HG02763 (cell line): ENCODE measurements around the gene PRRC2A.

Experiments used
- ATAC-seq: cut with Tn5 transposase; IDR thresholded peaks from one replicate; pipeline ENCODE4 v1.9.1; 2021; ENCODE audit warnings: mild to moderate bottlenecking, moderate library complexity; ENCODE audit not compliant: unreplicated experiment

PRRC2A gene

GRCh38 chr6:31620586-31621319 lies at the start of gene PRRC2A:
TSS of gene PRRC2A (plus strand) at chr6:31620715. CDS start at chr6:31622790, 2,075 bp downstream.
- ATAC-seq: peak; percentile 52

- ATAC-seq: peak; percentile 41
Observed at GRCh38 chr6:31572041-31572911, 48.2 kb upstream of the PRRC2A start, which contains the start of gene LTA. TSS of gene LTA (plus strand) at chr6:31572289. CDS start at chr6:31572743, 454 bp downstream.

GRCh38 chr6:31573239-31574105 lies 47.0 kb upstream of the PRRC2A start:
- no peak for ATAC-seq

GRCh38 chr6:31574106-31575061 lies 46.1 kb upstream of the PRRC2A start:
- no peak for ATAC-seq

GRCh38 chr6:31575335-31575901 lies 45.1 kb upstream of the PRRC2A start, which contains the start of gene TNF:
TSS of gene TNF (plus strand) at chr6:31575565. CDS start at chr6:31575742, 177 bp downstream.
- no peak for ATAC-seq

- no peak for ATAC-seq
Observed at GRCh38 chr6:31575952-31576685, 44.4 kb upstream of the PRRC2A start.

- ATAC-seq: no peak
Observed at GRCh38 chr6:31576897-31577578, 43.5 kb upstream of the PRRC2A start.

- no peak for ATAC-seq
Observed at GRCh38 chr6:31577579-31577966, 42.9 kb upstream of the PRRC2A start.

- ATAC-seq: no peak
Observed at GRCh38 chr6:31578184-31579118, 42.1 kb upstream of the PRRC2A start.

- no peak for ATAC-seq
Observed at GRCh38 chr6:31579119-31579505, 41.4 kb upstream of the PRRC2A start.

- ATAC-seq: no peak
Observed at GRCh38 chr6:31579546-31580437, 40.7 kb upstream of the PRRC2A start.

- ATAC-seq: no peak
Observed at GRCh38 chr6:31580438-31580740, 40.1 kb upstream of the PRRC2A start.

GRCh38 chr6:31580807-31581433 lies 39.6 kb upstream of the PRRC2A start:
- peak; percentile 58 for ATAC-seq

GRCh38 chr6:31581434-31582229 lies 38.9 kb upstream of the PRRC2A start:
- ATAC-seq: no peak

- no peak for ATAC-seq
Observed at GRCh38 chr6:31582230-31582643, 38.3 kb upstream of the PRRC2A start, which contains the start of gene LTB. TSS of gene LTB (minus strand) at chr6:31582424. CDS start at chr6:31582417, 7 bp downstream.
